Astrocyte (in vitro differentiated cells and primary cell): ENCODE results near the gene SLPI. TPM values are rescaled to one million over a fixed set of nuclear protein-coding genes. Genes with fewer than 3 reads are reported as not detected.

Experiments used
- DNase-seq: peaks from one replicate; pipeline ENCODE4 v3.0.0-alpha.2; 2010; ENCODE audit warnings: low read depth
- FAIRE-seq: peaks from 2 replicates; lab custom pipeline; 2011; peaks lifted over from hg19 to GRCh38; lab: Jason Lieb, UNC
- H2AFZ ChIP-seq: 2 replicates; pipeline ENCODE4 v1.6.0; 2012; ENCODE audit warnings: low read depth, low read length, inconsistent platforms
- H3K27ac ChIP-seq: 2 replicates; pipeline ENCODE4 v1.5.1; 2011; ENCODE audit warnings: low read depth, low read length, inconsistent platforms
- H3K27me3 ChIP-seq: 2 replicates; pipeline ENCODE4 v1.6.0; 2011; ENCODE audit warnings: low read length, inconsistent platforms; ENCODE audit not compliant: insufficient read depth
- H3K36me3 ChIP-seq: 2 replicates; pipeline ENCODE4 v1.5.1; 2011; ENCODE audit warnings: low read length, inconsistent platforms; ENCODE audit not compliant: insufficient read depth
- H3K4me1 ChIP-seq: 2 replicates; pipeline ENCODE4 v1.5.1; 2011; ENCODE audit warnings: low read length, inconsistent platforms; ENCODE audit not compliant: insufficient read depth
- H3K4me2 ChIP-seq: 2 replicates; pipeline ENCODE4 v1.6.0; 2012; ENCODE audit warnings: low read length, inconsistent platforms
- H3K4me3 ChIP-seq: 2 replicates; pipeline ENCODE4 v1.5.1; 2011; ENCODE audit warnings: low read depth, mild to moderate bottlenecking, low read length, inconsistent platforms; ENCODE audit not compliant: insufficient read depth
- H3K79me2 ChIP-seq: 2 replicates; pipeline ENCODE4 v1.6.0; 2012; ENCODE audit warnings: mild to moderate bottlenecking, low read length, inconsistent platforms; ENCODE audit not compliant: insufficient read depth
- H3K9ac ChIP-seq: 2 replicates; pipeline ENCODE4 v1.6.0; 2012; ENCODE audit warnings: mild to moderate bottlenecking, low read length, inconsistent platforms
- H3K9me3 ChIP-seq: 2 replicates; pipeline ENCODE4 v1.5.1; 2012; ENCODE audit warnings: low read depth, mild to moderate bottlenecking, low read length, inconsistent platforms; ENCODE audit not compliant: insufficient read depth
- H4K20me1 ChIP-seq: 2 replicates; pipeline ENCODE4 v1.6.0; 2012; ENCODE audit warnings: low read length, inconsistent platforms; ENCODE audit not compliant: insufficient read depth
- H3K27ac Mint-ChIP-seq: one replicate; pipeline ENCODE4 v1.8.0; 2021; ENCODE audit warnings: mild to moderate bottlenecking, mixed read lengths; ENCODE audit not compliant: unreplicated experiment
- H3K27me3 Mint-ChIP-seq: one replicate; pipeline ENCODE4 v1.8.0; 2021; ENCODE audit warnings: low read depth, mixed read lengths; ENCODE audit not compliant: unreplicated experiment
- H3K36me3 Mint-ChIP-seq: one replicate; pipeline ENCODE4 v1.8.0; 2021; ENCODE audit warnings: low read depth, mixed read lengths; ENCODE audit not compliant: unreplicated experiment
- H3K4me1 Mint-ChIP-seq: one replicate; pipeline ENCODE4 v1.8.0; 2021; ENCODE audit warnings: low read depth, mixed read lengths; ENCODE audit not compliant: unreplicated experiment
- H3K4me3 Mint-ChIP-seq: one replicate; pipeline ENCODE4 v1.8.0; 2021; ENCODE audit warnings: mild to moderate bottlenecking, moderate library complexity, mixed read lengths; ENCODE audit not compliant: unreplicated experiment
- H3K9me3 Mint-ChIP-seq: one replicate; pipeline ENCODE4 v1.8.0; 2021; ENCODE audit warnings: mild to moderate bottlenecking, mixed read lengths; ENCODE audit not compliant: unreplicated experiment
- EZH2 ChIP-seq: IDR thresholded peaks from 2 replicates; pipeline ENCODE4 v1.6.1; 2012; ENCODE audit warnings: mild to moderate bottlenecking, low read length, inconsistent platforms; ENCODE audit not compliant: insufficient read depth
- total RNA-seq: library from RNA; stranded (reverse); gene quantifications from 2 replicates; pipeline ENCODE4 v1.2.1, GENCODE V29; 2021
- TF ChIP-seq, protein P1 (sequence below): IDR thresholded peaks from 2 replicates; pipeline ENCODE4 v1.5.1; 2011; ENCODE audit warnings: low read depth, mild to moderate bottlenecking, inconsistent platforms, low read length, moderate library complexity; ENCODE audit not compliant: insufficient read depth

Gene SLPI
- total RNA-seq, 1 donor from 2014 or later, result 0.41 TPM

DNA sequence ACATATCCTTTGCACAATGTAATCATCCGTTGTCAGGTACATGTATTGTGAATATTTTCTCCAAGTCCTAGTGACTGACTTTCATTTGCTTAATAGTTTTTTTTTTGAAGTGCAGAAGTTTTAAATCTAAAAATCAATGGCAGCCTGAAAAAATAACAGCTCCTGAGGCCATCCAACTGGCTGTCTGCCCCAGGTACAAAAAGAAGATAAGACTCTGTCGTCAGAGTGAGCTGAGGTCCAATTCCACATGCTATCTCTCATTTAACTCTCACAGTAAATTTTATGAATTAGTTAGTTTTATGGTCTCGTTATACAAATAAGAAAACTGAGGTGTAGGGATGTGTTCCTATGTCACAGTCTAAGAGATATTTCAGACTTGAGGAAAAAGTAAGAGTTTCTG is 21.0 kb upstream of the SLPI start:
- Histone ChIP-seq H3K4me1 (no peaks in the 10 kb centered on the region), H3K4me3 (no peak overlapping the region), H3K9me3 (no peaks in the 10 kb centered on the region), H3K4me2 (no peak overlapping the region), H3K79me2 (no peaks in the 10 kb centered on the region), H3K36me3 (no peaks in the 10 kb centered on the region), H2AFZ (no peak overlapping the region), H4K20me1 (no peaks in the 10 kb centered on the region), H3K27ac (no peak overlapping the region), H3K27me3 (peaks cover 3% of the 10 kb centered on the region), H3K9ac (no peak overlapping the region)
- Mint-ChIP-seq H3K27ac (no peak overlapping the region), H3K4me1 (no peaks in the 10 kb centered on the region), H3K36me3 (no peaks in the 10 kb centered on the region), H3K27me3 (peaks cover 6% of the 10 kb centered on the region), H3K4me3 (no peak overlapping the region), H3K9me3 (peaks cover 6% of the 10 kb centered on the region)
- FAIRE-seq (no peak), DNase-seq (no peak)
- TF ChIP-seq, protein P1, sequence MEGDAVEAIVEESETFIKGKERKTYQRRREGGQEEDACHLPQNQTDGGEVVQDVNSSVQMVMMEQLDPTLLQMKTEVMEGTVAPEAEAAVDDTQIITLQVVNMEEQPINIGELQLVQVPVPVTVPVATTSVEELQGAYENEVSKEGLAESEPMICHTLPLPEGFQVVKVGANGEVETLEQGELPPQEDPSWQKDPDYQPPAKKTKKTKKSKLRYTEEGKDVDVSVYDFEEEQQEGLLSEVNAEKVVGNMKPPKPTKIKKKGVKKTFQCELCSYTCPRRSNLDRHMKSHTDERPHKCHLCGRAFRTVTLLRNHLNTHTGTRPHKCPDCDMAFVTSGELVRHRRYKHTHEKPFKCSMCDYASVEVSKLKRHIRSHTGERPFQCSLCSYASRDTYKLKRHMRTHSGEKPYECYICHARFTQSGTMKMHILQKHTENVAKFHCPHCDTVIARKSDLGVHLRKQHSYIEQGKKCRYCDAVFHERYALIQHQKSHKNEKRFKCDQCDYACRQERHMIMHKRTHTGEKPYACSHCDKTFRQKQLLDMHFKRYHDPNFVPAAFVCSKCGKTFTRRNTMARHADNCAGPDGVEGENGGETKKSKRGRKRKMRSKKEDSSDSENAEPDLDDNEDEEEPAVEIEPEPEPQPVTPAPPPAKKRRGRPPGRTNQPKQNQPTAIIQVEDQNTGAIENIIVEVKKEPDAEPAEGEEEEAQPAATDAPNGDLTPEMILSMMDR, result no peak
- no peak for TF ChIP-seq EZH2

DNA sequence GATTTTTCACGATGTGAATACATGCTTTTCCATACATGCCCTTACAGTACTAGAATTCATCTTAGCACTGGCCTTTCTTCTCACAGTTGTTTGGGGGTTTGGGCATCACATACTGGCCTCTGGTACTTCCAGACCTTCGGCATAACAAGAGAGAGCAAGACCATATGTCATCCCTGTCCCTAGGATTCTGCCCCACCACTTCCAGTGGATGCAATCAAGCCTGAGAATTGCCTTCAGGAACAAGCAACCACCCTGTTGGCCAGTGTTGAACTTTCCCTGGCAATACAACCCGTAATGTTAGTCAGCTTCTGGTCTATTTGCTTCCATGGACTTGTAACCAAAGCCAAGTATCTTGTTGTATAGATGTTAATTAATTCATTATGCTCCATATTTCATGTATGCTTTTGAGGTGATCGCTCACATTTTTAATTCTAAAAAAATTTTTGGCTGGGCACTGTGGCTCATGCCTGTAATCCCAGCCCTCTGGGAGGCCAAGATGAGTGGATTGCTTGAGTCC is 15.4 kb upstream of the SLPI start:
- no peaks in the 10 kb centered on the region for H3K4me1 ChIP-seq
- no peak overlapping the region for H3K4me2 ChIP-seq
- Mint-ChIP-seq H3K4me3 (no peak overlapping the region), H3K9me3 (no peaks in the 10 kb centered on the region), H3K36me3 (no peaks in the 10 kb centered on the region), H3K4me1 (no peaks in the 10 kb centered on the region), H3K27ac (no peak overlapping the region), H3K27me3 (peaks cover 7% of the 10 kb centered on the region)
- H3K27ac ChIP-seq, result no peak overlapping the region
- no peaks in the 10 kb centered on the region for H3K79me2 ChIP-seq
- H3K36me3 ChIP-seq, result no peaks in the 10 kb centered on the region
- H3K27me3 ChIP-seq, result peaks cover 3% of the 10 kb centered on the region
- no peak overlapping the region for H2AFZ ChIP-seq
- TF ChIP-seq EZH2, result no peak
- TF ChIP-seq, protein P1, result no peak
- no peaks in the 10 kb centered on the region for H4K20me1 ChIP-seq
- H3K4me3 ChIP-seq, result no peak overlapping the region
- DNase-seq, result no peak
- no peak for FAIRE-seq
- no peaks in the 10 kb centered on the region for H3K9me3 ChIP-seq
- H3K9ac ChIP-seq, result no peak overlapping the region

DNA sequence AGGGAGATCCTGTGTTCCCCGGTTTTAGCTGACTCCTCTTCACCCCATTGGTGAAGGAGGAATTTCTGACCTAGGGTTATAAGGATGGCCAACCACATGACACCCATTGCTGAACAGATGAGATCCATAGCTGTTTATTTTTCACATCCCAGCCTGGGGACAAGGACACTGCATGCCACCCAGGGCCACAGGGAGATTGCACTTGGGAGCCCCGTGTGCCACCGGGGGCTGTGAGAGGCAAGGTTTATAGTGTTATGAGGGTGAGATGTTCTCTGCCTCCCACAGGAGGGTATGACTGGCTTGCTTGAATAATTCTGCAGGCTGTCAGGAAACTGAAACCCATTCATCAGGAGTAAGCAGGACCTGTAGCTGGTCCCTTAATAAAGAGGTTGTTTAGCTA is 14.7 kb upstream of the SLPI start:
- Mint-ChIP-seq H3K36me3 (no peaks in the 10 kb centered on the region), H3K27me3 (peaks cover 7% of the 10 kb centered on the region), H3K9me3 (no peaks in the 10 kb centered on the region), H3K4me1 (no peaks in the 10 kb centered on the region), H3K4me3 (no peak overlapping the region), H3K27ac (no peak overlapping the region)
- Histone ChIP-seq H2AFZ (no peak overlapping the region), H3K4me2 (no peak overlapping the region), H3K79me2 (no peaks in the 10 kb centered on the region), H3K9ac (no peak overlapping the region), H3K4me1 (no peaks in the 10 kb centered on the region), H3K27ac (no peak overlapping the region), H4K20me1 (no peaks in the 10 kb centered on the region), H3K27me3 (peaks cover 3% of the 10 kb centered on the region), H3K36me3 (no peaks in the 10 kb centered on the region), H3K9me3 (no peaks in the 10 kb centered on the region), H3K4me3 (no peak overlapping the region)
- TF ChIP-seq EZH2, result no peak
- TF ChIP-seq, protein P1, result no peak
- DNase-seq (no peak), FAIRE-seq (no peak)
